ENCODE data around the gene ZCRB1. TPM values are rescaled to one million over a fixed set of nuclear protein-coding genes. Genes with fewer than 3 reads are reported as not detected.

Gene ZCRB1
- total and polyA plus RNA-seq, 3 donors from 2014 or later: 54.6 to 101 (median 65.8) TPM

DNA sequence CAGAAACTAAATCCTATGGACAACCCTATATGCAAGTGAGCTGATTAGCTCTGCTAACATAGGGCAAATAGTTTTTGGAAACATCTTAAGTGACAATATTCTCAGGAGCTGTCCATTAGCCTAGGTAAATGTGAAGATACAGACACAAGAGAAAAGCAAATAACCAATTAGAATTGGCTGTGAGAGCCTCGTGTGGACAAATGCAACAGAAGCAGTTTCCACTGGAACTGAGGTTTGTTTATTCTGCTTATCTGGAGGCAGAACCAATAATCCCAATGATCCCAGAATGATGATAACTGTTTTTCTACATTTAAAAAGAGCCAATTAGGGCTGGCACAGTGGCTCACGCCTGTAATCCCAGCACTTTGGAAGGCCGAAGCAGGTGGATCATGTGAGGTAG is 44.6 kb downstream of the ZCRB1 start:
- H3K27ac ChIP-seq: no peak overlapping the region
- H3K36me3 ChIP-seq (ENCODE audit: low read depth, missing control alignments): no peaks in the 10 kb centered on the region
- no peaks in the 10 kb centered on the region for H3K9me3 ChIP-seq
- intact Hi-C loops (cut with DNase I; ENCODE audit: low total_unique reads): no loop called here
- no peaks in the 10 kb centered on the region for H3K4me1 ChIP-seq
- no peak overlapping the region for H3K4me3 ChIP-seq
- no peak for DNase-seq
- TF ChIP-seq POLR2A (IDR thresholded peaks at IDR 0.05): no peak
- no peak for TF ChIP-seq CTCF (IDR thresholded peaks at IDR 0.05)
- no peaks in the 10 kb centered on the region for H3K27me3 ChIP-seq
- 56 to 67% methylated on average over 3 of the region's 3 CpGs for WGBS, 2 donors

GRCh38 chr12:42278128-42278510 is 47.8 kb downstream of the ZCRB1 start:
- no peak for DNase-seq
- Histone ChIP-seq H3K27ac (no peak overlapping the region), H3K9me3 (no peaks in the 10 kb centered on the region), H3K36me3 (ENCODE audit: low read depth, missing control alignments) (no peaks in the 10 kb centered on the region), H3K4me1 (no peaks in the 10 kb centered on the region), H3K4me3 (no peak overlapping the region), H3K27me3 (no peaks in the 10 kb centered on the region)
- intact Hi-C loops (cut with DNase I; ENCODE audit: low total_unique reads): no loop called here
- TF ChIP-seq CTCF (IDR thresholded peaks at IDR 0.05): no peak
- no peak for TF ChIP-seq POLR2A (IDR thresholded peaks at IDR 0.05)

GRCh38 chr12:42277396-42278127 is 48.3 kb downstream of the ZCRB1 start:
- Histone ChIP-seq H3K36me3 (ENCODE audit: low read depth, missing control alignments) (no peaks in the 10 kb centered on the region), H3K27me3 (no peaks in the 10 kb centered on the region), H3K9me3 (no peaks in the 10 kb centered on the region), H3K4me3 (no peak overlapping the region), H3K4me1 (no peaks in the 10 kb centered on the region), H3K27ac (no peak overlapping the region)
- DNase-seq: no peak
- no peak for TF ChIP-seq CTCF (IDR thresholded peaks at IDR 0.05)
- 62 to 73% methylated on average over 6 of the region's 6 CpGs for WGBS, 2 donors
- intact Hi-C loops (cut with DNase I; ENCODE audit: low total_unique reads): no loop called here

- no peak overlapping the region for H3K27ac ChIP-seq
- H3K4me3 ChIP-seq: no peak overlapping the region
- TF ChIP-seq POLR2A (IDR thresholded peaks at IDR 0.05) (no peak), CTCF (IDR thresholded peaks at IDR 0.05) (no peak)
- no peaks in the 10 kb centered on the region for H3K4me1 ChIP-seq
- no peaks in the 10 kb centered on the region for H3K27me3 ChIP-seq
- no peaks in the 10 kb centered on the region for H3K9me3 ChIP-seq
- intact Hi-C loops (cut with DNase I; ENCODE audit: low total_unique reads): no loop called here
- WGBS, 2 donors: 86 to 97% methylated on average over 4 of the region's 4 CpGs
- no peak for DNase-seq
- no peaks in the 10 kb centered on the region for H3K36me3 ChIP-seq (ENCODE audit: low read depth, missing control alignments)
Observed at GRCh38 chr12:42275499-42275898, 50.4 kb downstream of the ZCRB1 start.

- intact Hi-C loops (cut with DNase I; ENCODE audit: low total_unique reads): no loop called here
- no peaks in the 10 kb centered on the region for H3K9me3 ChIP-seq
- 94 to 99% methylated on average over 12 to 21 of the region's 21 CpGs for WGBS, 2 donors
- H3K4me3 ChIP-seq: no peak overlapping the region
- H3K27me3 ChIP-seq: no peaks in the 10 kb centered on the region
- no peaks in the 10 kb centered on the region for H3K36me3 ChIP-seq (ENCODE audit: low read depth, missing control alignments)
- DNase-seq: no peak
- TF ChIP-seq CTCF (IDR thresholded peaks at IDR 0.05) (no peak), POLR2A (IDR thresholded peaks at IDR 0.05) (no peak)
- no peak overlapping the region for H3K27ac ChIP-seq
- no peaks in the 10 kb centered on the region for H3K4me1 ChIP-seq
Observed at GRCh38 chr12:42273706-42274105, 52.2 kb downstream of the ZCRB1 start.
